HCT116 (cell line): ENCODE results near the gene TMOD1. TPM values are rescaled to one million over a fixed set of nuclear protein-coding genes. Genes with fewer than 3 reads are reported as not detected.

Experiments
- ATAC-seq: fragments of 200-7000 bp; cut with Tn5 transposase; 2 replicates; pipeline ENCODE4 v1.9.1; 2020; ENCODE audit warnings: mild to moderate bottlenecking, moderate library complexity
- BruUV-seq: library from RNA; stranded (reverse); fragments of 400-500 nt; replicated peaks from 2 replicates; lab custom pipeline; 2021; lab: Mats Ljungman, UMichigan
- CTCF ChIA-PET: fragments of 300-600 bp; sonication (Branson Sonifier 250); formaldehyde crosslinking; loops from one replicate; lab custom pipeline; 2021; ENCODE audit warnings: antibody characterized with exemption; lab: Charles Lee
- POLR2A ChIA-PET: fragments of 300-600, 350-600 bp; sonication (Branson Sonifier 250); formaldehyde crosslinking; loops from one replicate; lab custom pipeline; 2021; ENCODE audit warnings: antibody characterized with exemption; lab: Charles Lee
- RAD21 ChIA-PET, 2 experiments: fragments of 300-600 bp; sonication (Branson Sonifier 250); formaldehyde crosslinking; loops; one replicate each; lab custom pipeline; 2023; ENCODE audit warnings: low total read pairs in 2 of 2; ENCODE audit not compliant: uncharacterized antibody in 2 of 2, unreplicated experiment in 2 of 2, low non-redundant PET in 1 of 2; lab: Charles Lee
- DNase-seq: peaks from one replicate; pipeline ENCODE4 v3.0.0-alpha.2; 2010; ENCODE audit warnings: low read depth, low spot score
- H2AFZ ChIP-seq: fragments of 200-600 bp; shearing (Covaris generic), sonication (generic); 2 replicates; pipeline ENCODE4 v1.6.1; 2017; ENCODE audit warnings: low read depth, mixed run types, mixed read lengths, antibody characterized with exemption, low read length; ENCODE audit not compliant: poor library complexity, severe bottlenecking
- H3K27ac ChIP-seq: 2 replicates; pipeline ENCODE4 v1.5.1; 2012; ENCODE audit warnings: low read depth, low read length
- H3K27me3 ChIP-seq: fragments of 200-600 bp; sonication (generic); 2 replicates; pipeline ENCODE4 v1.6.1; 2016; ENCODE audit warnings: mixed run types, low read length, mixed read lengths; ENCODE audit not compliant: insufficient read depth
- H3K36me3 ChIP-seq, 2 experiments: fragments of 200-500 bp in 1 of 2; fragments of 200-600 bp in 1 of 2; sonication (Bioruptor generic) in 1 of 2; sonication (generic) in 1 of 2; 2 replicates each; pipeline versions ENCODE4 v1.5.1 to v1.6.1; 2014 to 2016; ENCODE audit warnings: low read length in 2 of 2, inconsistent platforms in 1 of 2, mixed read lengths in 1 of 2, mixed run types in 1 of 2; ENCODE audit not compliant: insufficient read depth in 2 of 2, control insufficient read depth in 1 of 2
- H3K4me1 ChIP-seq, 2 experiments: fragments of 200-600 bp in 1 of 2; sonication (generic) in 1 of 2; 2 replicates each; pipeline versions ENCODE4 v1.5.1 to v1.6.1; 2012 to 2017; ENCODE audit warnings: low read length in 2 of 2, inconsistent platforms in 1 of 2, mild to moderate bottlenecking in 1 of 2, mixed read lengths in 1 of 2, mixed run types in 1 of 2, moderate library complexity in 1 of 2; ENCODE audit not compliant: insufficient read depth in 2 of 2, control insufficient read depth in 1 of 2
- H3K4me2 ChIP-seq: fragments of 200-600 bp; sonication (generic); 2 replicates; pipeline ENCODE4 v1.6.1; 2017; ENCODE audit warnings: mixed run types, low read length, mixed read lengths
- H3K4me3 ChIP-seq, 2 experiments: fragments of 200-600 bp in 1 of 2; sonication (generic) in 1 of 2; replicated peaks in 1 of 2; 2 replicates each; pipeline ENCODE4 v1.5.1; 2011 to 2016; ENCODE audit warnings: low read length in 2 of 2, control low read depth in 1 of 2, low read depth in 1 of 2, mild to moderate bottlenecking in 1 of 2, mixed read lengths in 1 of 2, mixed run types in 1 of 2
- H3K79me2 ChIP-seq: fragments of 200-600 bp; sonication (generic); 2 replicates; pipeline ENCODE4 v1.6.1; 2017; ENCODE audit warnings: mild to moderate bottlenecking, mixed run types, low read length, moderate library complexity, mixed read lengths; ENCODE audit not compliant: insufficient read depth
- H3K9ac ChIP-seq: fragments of 200-600 bp; sonication (generic); 2 replicates; pipeline ENCODE4 v1.6.1; 2016; ENCODE audit warnings: low read length, mixed read lengths
- H3K9me2 ChIP-seq: fragments of 200-600 bp; sonication (generic), shearing (Covaris generic); 2 replicates; pipeline ENCODE4 v1.6.1; 2017; ENCODE audit warnings: mixed run types, mild to moderate bottlenecking, moderate library complexity; ENCODE audit not compliant: insufficient read depth
- H3K9me3 ChIP-seq, 2 experiments: fragments of 200-500 bp in 1 of 2; fragments of 200-600 bp in 1 of 2; sonication (Bioruptor generic) in 1 of 2; sonication (generic) in 1 of 2; 2 replicates each; pipeline ENCODE4 v1.6.1; 2014 to 2017; ENCODE audit warnings: low read length in 2 of 2, mixed read lengths in 2 of 2, inconsistent platforms in 1 of 2, low read depth in 1 of 2, mild to moderate bottlenecking in 1 of 2, mixed run types in 1 of 2, moderate library complexity in 1 of 2; ENCODE audit not compliant: control insufficient read depth in 1 of 2, insufficient read depth in 1 of 2
- H4K20me1 ChIP-seq: fragments of 200-600 bp; sonication (generic), shearing (Covaris generic); 2 replicates; pipeline ENCODE4 v1.6.1; 2017; ENCODE audit warnings: mixed run types, mild to moderate bottlenecking, moderate library complexity; ENCODE audit not compliant: insufficient read depth
- CBX3 ChIP-seq: IDR thresholded peaks from 2 replicates; pipeline ENCODE4 v1.6.1; 2012; ENCODE audit warnings: low read depth
- CEBPB ChIP-seq: IDR thresholded peaks from 2 replicates; pipeline ENCODE4 v1.6.1; 2012; ENCODE audit warnings: low read depth
- CTCF ChIP-seq, 3 experiments: fragments of 200-600 bp in 1 of 3; sonication (generic) in 1 of 3; IDR thresholded peaks in 2 of 3; conservative IDR thresholded peaks in 1 of 3; 2 replicates each; pipeline ENCODE4 v1.5.1; 2012 to 2017; ENCODE audit warnings: low read depth in 2 of 3, low read length in 2 of 3, antibody characterized with exemption in 1 of 3, borderline replicate concordance in 1 of 3, control low read depth in 1 of 3, mild to moderate bottlenecking in 1 of 3, mixed read lengths in 1 of 3, mixed run types in 1 of 3, moderate library complexity in 1 of 3; ENCODE audit not compliant: insufficient read depth in 1 of 3
- EZH2phosphoT487 ChIP-seq: fragments of 200-600 bp; IDR thresholded peaks from 2 replicates; pipeline ENCODE4 v1.6.1; 2018; ENCODE audit warnings: antibody characterized with exemption, borderline replicate concordance
- POLR2A ChIP-seq: IDR thresholded peaks from 2 replicates; pipeline ENCODE4 v1.7.0; 2011; ENCODE audit warnings: borderline replicate concordance; ENCODE audit not compliant: insufficient read depth, insufficient read length; ENCODE audit errors: extremely low read depth
- RAD21 ChIP-seq: IDR thresholded peaks from 2 replicates; pipeline ENCODE4 v1.6.1; 2012; ENCODE audit warnings: low read depth, mild to moderate bottlenecking
- REST ChIP-seq: IDR thresholded peaks from 2 replicates; pipeline ENCODE4 v1.6.1; 2012; ENCODE audit warnings: low read depth
- YY1 ChIP-seq: IDR thresholded peaks from 2 replicates; pipeline ENCODE4 v1.6.1; 2011; ENCODE audit warnings: low read length, low read depth, moderate library complexity, mild to moderate bottlenecking; ENCODE audit not compliant: insufficient replicate concordance; ENCODE audit errors: extremely low read depth
- ZFX ChIP-seq: fragments of 450-650 bp; IDR thresholded peaks from 2 replicates; pipeline ENCODE4 v1.6.1; 2017
- intact Hi-C: fragments of 100-400 bp; cut with micrococcal nuclease; formaldehyde crosslinking; loops from 2 replicates; pipeline ENCODE4 v1.10.0; 2022
- total RNA-seq: library from RNA; stranded (reverse); gene quantifications from one replicate; pipeline ENCODE4 v1.2.1, GENCODE V29; 2021; ENCODE audit not compliant: unreplicated experiment

Gene TMOD1
- total RNA-seq, 1 experiment from 2014 or later = 4.4 TPM

- no peak for ATAC-seq
- H3K27ac ChIP-seq = no peak overlapping the region
- no peak overlapping the region for H3K9ac ChIP-seq
- no peaks in the 10 kb centered on the region for H3K9me2 ChIP-seq
- no peaks in the 10 kb centered on the region for H3K9me3 ChIP-seq
- intact Hi-C loops = no loop called here
- H3K79me2 ChIP-seq = no peaks in the 10 kb centered on the region
- no peak overlapping the region for H3K4me3 ChIP-seq
- peaks cover 3 to 6% of the 10 kb centered on the region in 2 experiments; a peak in 2 of 4 replicates for H3K4me1 ChIP-seq
- CTCF ChIA-PET = no interaction called here
- POLR2A ChIA-PET = no interaction called here
- RAD21 ChIA-PET = no interaction called here
- BruUV-seq = no TSS peak
- H3K36me3 ChIP-seq = no peaks in the 10 kb centered on the region
- no peak overlapping the region for H3K4me2 ChIP-seq
- no peak for TF ChIP-seq EZH2phosphoT487
- TF ChIP-seq POLR2A = no peak
- H2AFZ ChIP-seq = no peak overlapping the region
- no peaks in the 10 kb centered on the region for H4K20me1 ChIP-seq
- H3K27me3 ChIP-seq = no peaks in the 10 kb centered on the region
- DNase-seq = no peak
Observed at GRCh38 chr9:97528529-97529230, 27.2 kb downstream of the TMOD1 start.

- DNase-seq = no peak
- no peak for TF ChIP-seq CBX3
- no peak for TF ChIP-seq REST
- TF ChIP-seq RAD21 = no peak
- TF ChIP-seq CEBPB = no peak
- no peak for TF ChIP-seq YY1
- no peak for TF ChIP-seq POLR2A
- TF ChIP-seq CTCF (IDR thresholded peaks at IDR 0.05 in 2 of 3, conservative IDR thresholded peaks at IDR 0.05 in 1 of 3; ENCODE audit: borderline replicate concordance in 1 of 3, insufficient read depth in 1 of 3, low read depth in 2 of 3, low read length in 2 of 3) = no peak
- no peak for TF ChIP-seq ZFX
Observed at GRCh38 chr9:97529363-97530076, 28.1 kb downstream of the TMOD1 start.

More at GRCh38 chr9:97529363-97530076, 28.1 kb downstream of the TMOD1 start:
- ATAC-seq = no peak
- Histone ChIP-seq H4K20me1 (no peaks in the 10 kb centered on the region), H3K9me2 (no peaks in the 10 kb centered on the region), H3K79me2 (no peaks in the 10 kb centered on the region), H2AFZ (no peak overlapping the region), H3K9me3 (no peaks in the 10 kb centered on the region), H3K4me1 (peaks cover 3 to 6% of the 10 kb centered on the region in 2 experiments; a peak in 2 of 4 replicates), H3K4me2 (no peak overlapping the region), H3K9ac (no peak overlapping the region), H3K27me3 (no peaks in the 10 kb centered on the region), H3K36me3 (no peaks in the 10 kb centered on the region), H3K4me3 (no peak overlapping the region), H3K27ac (no peak overlapping the region)
- no TSS peak for BruUV-seq
- intact Hi-C loops = no loop called here
- CTCF ChIA-PET = no interaction called here
- RAD21 ChIA-PET = no interaction called here
- POLR2A ChIA-PET = no interaction called here
